Stimulated activated naive CD4-positive, alpha-beta T cell treated with Interleukin-2 at 50 U/mL for 16 hours (primary cell): ENCODE measurements around the gene SEC24D.

Source experiments
- DNase-seq: peaks from one replicate; lab custom pipeline; 2025; lab: John Stamatoyannopoulos, UW

The SEC24D gene

DNA sequence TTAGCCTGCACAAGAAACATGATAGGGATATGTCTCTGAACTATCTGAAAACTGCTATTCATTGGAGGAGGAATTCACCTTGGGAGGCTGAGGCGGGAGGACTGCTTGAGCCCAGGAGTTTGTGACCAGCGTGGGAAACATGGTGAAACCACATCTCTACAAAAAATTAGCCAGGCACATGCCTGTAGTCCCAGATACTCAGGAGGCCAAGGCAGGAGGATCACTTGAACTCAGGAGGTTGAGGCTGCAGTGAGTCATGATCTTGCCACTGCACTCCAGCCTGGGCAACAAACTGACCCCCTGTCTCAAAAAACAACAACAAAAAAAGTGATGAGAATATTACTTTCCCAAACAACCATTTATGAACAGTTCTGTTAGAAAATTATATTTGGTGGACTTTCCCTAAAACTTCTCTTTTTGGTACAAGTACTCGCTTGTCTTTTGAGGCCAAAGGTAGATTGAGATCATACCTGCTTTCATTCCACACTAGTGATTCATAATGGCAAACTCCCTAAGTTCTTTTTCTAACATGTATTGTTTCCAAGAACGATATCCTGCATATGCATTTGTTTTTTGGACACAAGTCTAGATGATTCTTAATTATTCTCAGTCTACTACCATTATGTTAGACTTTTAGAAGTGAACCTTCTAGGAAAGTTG, 117.3 kb downstream of the SEC24D start:
- no peak for DNase-seq

DNA sequence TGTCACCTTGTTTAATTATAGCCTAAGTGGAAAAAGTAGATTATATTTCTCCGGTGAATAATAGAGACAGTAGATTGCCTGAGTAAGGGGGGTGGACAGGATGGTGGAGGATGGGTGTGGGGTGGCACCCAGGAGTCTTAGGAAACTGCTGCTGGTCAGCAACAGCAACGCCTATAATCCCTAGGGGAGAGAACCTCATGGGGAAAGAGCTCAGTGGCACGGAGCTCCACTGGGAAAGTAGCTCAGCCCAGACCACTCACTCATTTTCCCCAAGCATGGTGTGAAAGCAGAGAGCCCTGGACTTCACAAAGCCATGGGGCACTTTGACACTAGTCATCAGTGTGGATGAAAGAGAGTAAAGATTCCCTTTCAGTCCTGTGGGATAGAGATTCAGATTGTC, 119.6 kb downstream of the SEC24D start:
- DNase-seq, result no peak

DNA sequence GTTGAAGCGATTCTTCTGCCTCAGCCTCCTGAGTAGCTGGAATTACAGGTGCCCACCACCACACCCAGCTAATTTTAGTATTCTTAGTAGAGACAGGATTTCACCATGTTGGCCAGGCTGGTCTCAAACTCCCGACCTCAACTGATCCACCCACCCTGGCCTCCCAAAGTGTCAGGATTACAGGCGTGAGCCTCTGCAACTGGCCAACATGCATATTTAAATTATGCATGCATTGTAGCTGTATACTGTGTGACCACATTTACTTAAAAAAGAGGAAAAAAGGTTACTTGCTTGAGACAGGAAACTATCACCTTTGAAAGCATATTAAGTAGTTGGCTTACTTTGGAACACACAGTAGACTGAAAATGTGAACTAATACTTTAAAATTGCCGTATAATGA, 121.2 kb downstream of the SEC24D start:
- no peak for DNase-seq

DNA sequence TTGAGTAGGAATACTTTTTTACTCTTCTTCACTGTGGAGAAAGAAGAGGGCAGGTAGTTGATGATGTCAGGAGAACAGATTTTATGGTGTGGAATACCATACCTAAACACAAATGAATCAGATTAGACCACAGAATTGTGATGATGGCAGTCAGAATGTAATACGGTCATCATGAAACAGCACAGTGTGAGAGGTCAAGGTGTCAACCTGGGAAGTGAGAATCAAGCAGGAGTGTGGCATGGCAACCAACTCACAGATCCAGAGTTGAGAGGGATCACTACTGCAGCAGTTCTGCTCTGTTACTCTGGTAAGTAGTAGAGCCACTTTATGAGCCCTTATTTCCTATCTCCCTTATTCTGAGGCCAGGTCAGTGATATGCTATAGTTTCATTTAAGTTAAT, 123.1 kb downstream of the SEC24D start:
- DNase-seq, result no peak

DNA sequence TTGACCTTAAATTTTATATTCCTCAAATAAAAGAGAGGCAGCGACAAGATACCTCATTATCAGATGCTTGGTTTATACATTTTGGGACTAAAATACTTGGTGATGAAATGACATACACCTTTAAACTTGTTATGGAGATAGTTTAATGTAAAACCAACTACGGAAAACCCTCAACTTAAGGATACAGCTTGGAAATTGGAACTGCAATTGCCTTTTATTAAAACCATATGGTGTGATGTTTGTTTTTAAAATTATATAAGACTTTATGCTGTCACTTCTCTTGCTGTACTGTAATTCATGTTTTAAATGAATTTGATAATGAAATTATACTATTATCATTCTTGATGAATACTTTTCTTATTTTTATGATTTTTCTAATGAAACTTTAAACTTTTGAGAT, 124.9 kb downstream of the SEC24D start:
- no peak for DNase-seq

DNA sequence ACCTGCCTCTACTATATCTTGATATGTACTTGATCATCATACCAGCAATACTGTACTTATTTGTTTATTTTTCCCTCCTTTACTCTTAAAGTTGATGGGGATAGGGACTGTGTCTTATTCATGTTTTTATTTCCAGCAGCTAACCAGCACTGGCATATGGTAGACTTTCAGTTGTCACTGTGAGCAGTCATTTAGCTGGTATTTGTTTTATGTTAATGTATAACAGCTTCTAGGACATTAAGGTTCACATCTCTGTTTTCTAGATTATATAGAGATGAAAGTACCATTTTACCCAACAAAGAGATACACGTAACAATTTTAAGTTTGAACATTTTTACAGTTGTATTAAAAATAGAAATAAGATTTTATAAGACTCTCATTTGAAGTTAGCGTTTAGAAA, 132.8 kb downstream of the SEC24D start:
- no peak for DNase-seq

DNA sequence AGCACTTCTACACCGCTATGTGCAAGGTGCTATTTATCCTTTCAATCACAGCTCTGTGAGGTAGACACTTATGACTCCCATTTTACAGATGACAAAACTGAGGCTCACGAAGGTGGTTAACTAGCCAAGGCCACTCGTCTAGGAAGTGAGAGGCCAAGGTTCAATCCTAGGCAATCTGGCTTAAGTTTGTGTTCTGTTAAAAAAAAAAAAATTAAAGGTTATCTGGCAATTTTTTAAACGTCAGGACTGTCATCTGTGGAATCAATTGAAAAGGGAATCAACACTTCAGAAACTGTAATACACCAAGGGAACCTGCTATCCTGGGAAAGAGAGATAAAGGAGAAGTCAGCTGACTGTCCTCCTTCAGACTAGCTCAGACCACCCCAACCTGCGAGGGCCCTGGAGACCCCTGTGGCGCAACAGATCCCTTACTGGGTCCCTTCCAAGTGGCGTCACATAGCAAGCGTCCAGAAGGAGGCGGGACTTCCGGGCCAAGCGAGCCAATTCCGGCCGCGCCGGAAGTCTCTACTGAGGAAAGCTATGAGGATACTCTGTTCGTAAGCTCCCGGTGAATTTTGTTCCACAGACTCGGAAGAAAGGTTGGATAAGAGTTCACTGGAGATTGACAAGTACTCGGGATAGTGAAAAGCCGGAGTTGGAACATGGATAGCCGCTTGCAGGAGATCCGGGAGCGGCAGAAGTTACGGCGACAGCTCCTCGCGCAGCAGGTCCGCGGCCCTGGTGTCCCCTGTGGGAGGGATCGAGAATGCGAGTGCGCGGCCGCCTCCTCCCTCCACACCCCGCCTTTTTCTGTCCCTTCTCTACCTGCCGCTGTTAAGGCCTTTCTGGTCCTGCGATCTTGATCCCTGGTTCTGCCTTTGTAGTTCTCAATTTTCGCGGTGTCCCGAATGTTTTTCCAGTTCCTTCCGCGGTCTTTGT, 150.8 kb downstream of the SEC24D start, which contains the start of gene METTL14:
Gene METTL14 (plus strand): TSS at position 520 of the 939 bp plus-strand sequence. CDS start 143 bp downstream, at position 663.
- DNase-seq, result peak; percentile 85

DNA sequence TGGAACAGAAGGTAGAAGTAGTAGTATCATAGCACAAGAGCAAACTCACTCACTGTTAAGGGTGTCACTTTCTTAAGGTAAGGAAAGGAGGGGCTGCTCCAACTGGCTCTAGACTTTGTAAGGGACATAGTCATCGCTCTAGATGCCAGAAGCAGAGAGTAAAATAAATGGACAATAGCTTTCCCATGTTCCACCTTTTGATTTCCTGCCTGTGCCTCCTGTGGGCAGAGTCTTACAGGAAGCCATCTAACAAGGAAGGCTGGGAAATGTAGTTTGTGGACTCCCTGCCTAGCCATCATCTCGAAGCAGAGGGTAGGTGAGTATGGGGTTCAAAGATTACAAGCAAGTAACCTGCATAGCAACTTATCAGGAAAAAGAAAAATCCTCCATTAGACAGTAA, 152.4 kb downstream of the SEC24D start:
- DNase-seq, result no peak

DNA sequence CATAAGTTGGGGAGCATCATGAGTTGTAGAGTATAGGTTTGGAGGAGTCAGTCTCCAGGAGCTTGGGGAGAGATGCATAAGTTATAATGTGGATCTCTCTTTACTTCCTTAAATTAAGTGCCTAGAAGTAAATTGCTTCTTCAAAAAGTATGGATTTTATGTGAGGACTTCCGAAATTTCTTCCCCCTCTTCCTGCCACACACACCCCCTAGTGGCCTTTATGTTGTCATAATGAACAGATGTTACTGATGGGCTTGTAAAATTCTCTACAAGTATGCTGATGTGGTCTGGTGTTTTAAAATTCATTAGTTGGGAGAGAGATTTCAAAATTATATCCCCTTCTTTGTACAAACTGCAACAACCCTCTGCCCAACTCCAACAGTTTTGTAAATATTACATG, 153.0 kb downstream of the SEC24D start:
- DNase-seq, result no peak

DNA sequence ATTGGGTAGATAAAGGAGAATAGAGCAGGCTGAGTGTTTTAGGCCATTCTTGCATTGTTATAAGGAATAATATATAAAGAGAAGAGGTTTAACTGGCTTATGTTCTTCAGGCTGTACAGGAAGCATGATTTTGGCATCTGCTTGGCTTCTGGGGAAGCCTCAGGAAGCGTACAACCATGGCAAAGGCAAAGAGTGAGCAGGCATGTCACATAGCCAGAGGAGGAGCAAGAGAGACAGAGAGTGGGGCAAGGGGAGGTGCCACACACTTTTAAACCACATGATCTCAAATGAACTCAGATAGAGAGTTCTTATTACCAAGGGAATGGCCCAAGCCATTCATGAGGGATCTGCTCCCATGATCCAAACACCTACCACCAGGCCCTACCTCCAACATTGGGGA, 155.1 kb downstream of the SEC24D start:
- DNase-seq, result no peak

DNA sequence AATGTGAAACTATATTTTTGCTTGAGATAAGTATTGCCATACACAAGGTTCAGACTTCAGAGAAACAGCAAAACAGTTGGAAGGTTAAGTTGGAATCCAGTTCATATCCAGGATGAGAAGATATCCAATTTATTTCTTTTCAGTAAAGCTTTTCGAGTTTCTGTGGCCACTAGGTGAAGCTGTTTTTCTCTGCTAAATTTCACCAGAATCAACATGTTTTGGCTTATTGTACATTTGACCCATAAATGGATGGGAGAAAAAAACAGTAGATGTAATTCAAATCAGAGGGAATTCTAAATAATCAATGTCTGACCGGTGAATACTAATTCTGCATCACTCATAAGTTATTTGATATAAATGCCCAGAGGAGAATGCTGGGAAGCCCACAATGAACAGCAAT, 159.8 kb downstream of the SEC24D start:
- no peak for DNase-seq
